Measurements from ENCODE around the gene GNRH2.

DNA sequence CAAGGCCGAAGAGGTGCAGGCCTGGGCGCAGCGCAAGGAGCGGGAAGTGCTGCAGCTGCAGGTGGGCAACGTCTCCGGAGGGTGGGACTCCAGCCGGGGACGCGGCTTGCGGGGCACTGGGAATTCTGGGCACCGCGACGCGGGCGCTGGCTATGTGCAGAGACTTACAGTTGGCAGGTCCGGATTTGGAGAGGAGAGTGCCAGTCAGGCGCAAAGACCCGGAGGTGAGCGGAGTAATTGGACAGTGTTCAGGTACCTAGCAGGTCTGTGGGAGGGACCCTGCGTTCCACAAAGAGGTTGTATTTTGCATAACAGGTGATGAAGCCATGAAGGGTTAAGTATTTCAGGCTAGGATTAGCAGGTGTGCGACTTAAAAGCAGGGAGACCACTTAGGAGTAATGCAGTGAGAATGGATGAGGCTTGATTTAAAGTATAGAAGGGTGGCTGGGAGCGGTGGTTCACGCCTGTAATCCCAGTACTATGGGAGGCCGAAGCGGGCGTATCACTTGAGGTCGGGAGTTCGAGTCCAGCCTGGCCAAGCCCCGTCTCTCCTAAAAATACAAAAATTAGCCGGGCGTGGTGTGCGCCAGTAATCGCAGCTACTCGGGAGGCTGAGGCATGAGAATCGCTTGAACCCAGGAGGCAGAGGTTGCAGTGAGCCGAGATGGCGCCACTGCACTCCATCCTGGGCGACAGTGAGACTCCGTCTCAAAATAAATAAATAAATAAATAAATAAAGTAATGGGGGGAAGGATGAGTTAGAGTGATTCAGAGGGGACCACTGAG lies 3.4 kb downstream of the GNRH2 start:
- TF ChIP-seq, protein P1, sequence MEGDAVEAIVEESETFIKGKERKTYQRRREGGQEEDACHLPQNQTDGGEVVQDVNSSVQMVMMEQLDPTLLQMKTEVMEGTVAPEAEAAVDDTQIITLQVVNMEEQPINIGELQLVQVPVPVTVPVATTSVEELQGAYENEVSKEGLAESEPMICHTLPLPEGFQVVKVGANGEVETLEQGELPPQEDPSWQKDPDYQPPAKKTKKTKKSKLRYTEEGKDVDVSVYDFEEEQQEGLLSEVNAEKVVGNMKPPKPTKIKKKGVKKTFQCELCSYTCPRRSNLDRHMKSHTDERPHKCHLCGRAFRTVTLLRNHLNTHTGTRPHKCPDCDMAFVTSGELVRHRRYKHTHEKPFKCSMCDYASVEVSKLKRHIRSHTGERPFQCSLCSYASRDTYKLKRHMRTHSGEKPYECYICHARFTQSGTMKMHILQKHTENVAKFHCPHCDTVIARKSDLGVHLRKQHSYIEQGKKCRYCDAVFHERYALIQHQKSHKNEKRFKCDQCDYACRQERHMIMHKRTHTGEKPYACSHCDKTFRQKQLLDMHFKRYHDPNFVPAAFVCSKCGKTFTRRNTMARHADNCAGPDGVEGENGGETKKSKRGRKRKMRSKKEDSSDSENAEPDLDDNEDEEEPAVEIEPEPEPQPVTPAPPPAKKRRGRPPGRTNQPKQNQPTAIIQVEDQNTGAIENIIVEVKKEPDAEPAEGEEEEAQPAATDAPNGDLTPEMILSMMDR (tag by site-specific recombination; IDR thresholded peaks at IDR 0.05) = no peak
- TF ChIP-seq KLF7 (tag by site-specific recombination; IDR thresholded peaks at IDR 0.05; ENCODE audit: borderline replicate concordance) (no peak), MEIS1 (CRISPR knock-in tag; IDR thresholded peaks at IDR 0.05; ENCODE audit: borderline replicate concordance) (no peak), ZFHX2 (tag by site-specific recombination; conservative IDR thresholded peaks at IDR 0.05) (no peak), ZNF114 (tag by site-specific recombination; IDR thresholded peaks at IDR 0.05) (no peak), ZNF184 (tag by site-specific recombination; IDR thresholded peaks at IDR 0.05) (no peak), ZNF426 (tag by site-specific recombination; IDR thresholded peaks at IDR 0.05) (no peak), ZNF785 (tag by site-specific recombination; IDR thresholded peaks at IDR 0.05) (no peak), YY1 (tag by site-specific recombination; IDR thresholded peaks at IDR 0.05) (no peak)
- TF ChIP-seq, protein P2, sequence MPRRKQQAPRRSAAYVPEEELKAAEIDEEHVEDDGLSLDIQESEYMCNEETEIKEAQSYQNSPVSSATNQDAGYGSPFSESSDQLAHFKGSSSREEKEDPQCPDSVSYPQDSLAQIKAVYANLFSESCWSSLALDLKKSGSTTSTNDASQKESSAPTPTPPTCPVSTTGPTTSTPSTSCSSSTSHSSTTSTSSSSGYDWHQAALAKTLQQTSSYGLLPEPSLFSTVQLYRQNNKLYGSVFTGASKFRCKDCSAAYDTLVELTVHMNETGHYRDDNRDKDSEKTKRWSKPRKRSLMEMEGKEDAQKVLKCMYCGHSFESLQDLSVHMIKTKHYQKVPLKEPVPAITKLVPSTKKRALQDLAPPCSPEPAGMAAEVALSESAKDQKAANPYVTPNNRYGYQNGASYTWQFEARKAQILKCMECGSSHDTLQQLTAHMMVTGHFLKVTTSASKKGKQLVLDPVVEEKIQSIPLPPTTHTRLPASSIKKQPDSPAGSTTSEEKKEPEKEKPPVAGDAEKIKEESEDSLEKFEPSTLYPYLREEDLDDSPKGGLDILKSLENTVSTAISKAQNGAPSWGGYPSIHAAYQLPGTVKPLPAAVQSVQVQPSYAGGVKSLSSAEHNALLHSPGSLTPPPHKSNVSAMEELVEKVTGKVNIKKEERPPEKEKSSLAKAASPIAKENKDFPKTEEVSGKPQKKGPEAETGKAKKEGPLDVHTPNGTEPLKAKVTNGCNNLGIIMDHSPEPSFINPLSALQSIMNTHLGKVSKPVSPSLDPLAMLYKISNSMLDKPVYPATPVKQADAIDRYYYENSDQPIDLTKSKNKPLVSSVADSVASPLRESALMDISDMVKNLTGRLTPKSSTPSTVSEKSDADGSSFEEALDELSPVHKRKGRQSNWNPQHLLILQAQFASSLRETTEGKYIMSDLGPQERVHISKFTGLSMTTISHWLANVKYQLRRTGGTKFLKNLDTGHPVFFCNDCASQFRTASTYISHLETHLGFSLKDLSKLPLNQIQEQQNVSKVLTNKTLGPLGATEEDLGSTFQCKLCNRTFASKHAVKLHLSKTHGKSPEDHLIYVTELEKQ (tag by site-specific recombination; IDR thresholded peaks at IDR 0.05; ENCODE audit: borderline replicate concordance) = no peak
- TF ChIP-seq, protein P3, sequence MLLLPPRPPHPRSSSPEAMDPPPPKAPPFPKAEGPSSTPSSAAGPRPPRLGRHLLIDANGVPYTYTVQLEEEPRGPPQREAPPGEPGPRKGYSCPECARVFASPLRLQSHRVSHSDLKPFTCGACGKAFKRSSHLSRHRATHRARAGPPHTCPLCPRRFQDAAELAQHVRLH (tag by site-specific recombination; IDR thresholded peaks at IDR 0.05) = no peak
- TF ChIP-seq, protein P4, sequence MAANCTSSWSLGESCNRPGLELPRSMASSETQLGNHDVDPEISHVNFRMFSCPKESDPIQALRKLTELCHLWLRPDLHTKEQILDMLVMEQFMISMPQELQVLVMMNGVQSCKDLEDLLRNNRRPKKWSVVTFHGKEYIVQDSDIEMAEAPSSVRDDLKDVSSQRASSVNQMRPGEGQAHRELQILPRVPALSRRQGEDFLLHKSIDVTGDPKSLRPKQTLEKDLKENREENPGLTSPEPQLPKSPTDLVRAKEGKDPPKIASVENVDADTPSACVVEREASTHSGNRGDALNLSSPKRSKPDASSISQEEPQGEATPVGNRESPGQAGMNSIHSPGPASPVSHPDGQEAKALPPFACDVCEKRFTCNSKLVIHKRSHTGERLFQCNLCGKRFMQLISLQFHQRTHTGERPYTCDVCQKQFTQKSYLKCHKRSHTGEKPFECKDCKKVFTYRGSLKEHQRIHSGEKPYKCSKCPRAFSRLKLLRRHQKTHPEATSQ (tag by site-specific recombination; IDR thresholded peaks at IDR 0.05) = no peak
- TF ChIP-seq, protein P5, sequence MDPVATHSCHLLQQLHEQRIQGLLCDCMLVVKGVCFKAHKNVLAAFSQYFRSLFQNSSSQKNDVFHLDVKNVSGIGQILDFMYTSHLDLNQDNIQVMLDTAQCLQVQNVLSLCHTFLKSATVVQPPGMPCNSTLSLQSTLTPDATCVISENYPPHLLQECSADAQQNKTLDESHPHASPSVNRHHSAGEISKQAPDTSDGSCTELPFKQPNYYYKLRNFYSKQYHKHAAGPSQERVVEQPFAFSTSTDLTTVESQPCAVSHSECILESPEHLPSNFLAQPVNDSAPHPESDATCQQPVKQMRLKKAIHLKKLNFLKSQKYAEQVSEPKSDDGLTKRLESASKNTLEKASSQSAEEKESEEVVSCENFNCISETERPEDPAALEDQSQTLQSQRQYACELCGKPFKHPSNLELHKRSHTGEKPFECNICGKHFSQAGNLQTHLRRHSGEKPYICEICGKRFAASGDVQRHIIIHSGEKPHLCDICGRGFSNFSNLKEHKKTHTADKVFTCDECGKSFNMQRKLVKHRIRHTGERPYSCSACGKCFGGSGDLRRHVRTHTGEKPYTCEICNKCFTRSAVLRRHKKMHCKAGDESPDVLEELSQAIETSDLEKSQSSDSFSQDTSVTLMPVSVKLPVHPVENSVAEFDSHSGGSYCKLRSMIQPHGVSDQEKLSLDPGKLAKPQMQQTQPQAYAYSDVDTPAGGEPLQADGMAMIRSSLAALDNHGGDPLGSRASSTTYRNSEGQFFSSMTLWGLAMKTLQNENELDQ (tag by site-specific recombination; IDR thresholded peaks at IDR 0.05; ENCODE audit: low read depth) = no peak

All from HEK293 (cell line).